GM18868 (cell line): ENCODE results near the gene LYRM2.

Experiments
- ATAC-seq: cut with Tn5 transposase; IDR thresholded peaks from one replicate; pipeline ENCODE4 v1.9.1; 2021; ENCODE audit warnings: mild to moderate bottlenecking, moderate library complexity; ENCODE audit not compliant: unreplicated experiment

The LYRM2 gene

GRCh38 chr6:89596484-89596883 is 42.1 kb downstream of the LYRM2 start:
- no peak for ATAC-seq

GRCh38 chr6:89596056-89596455 is 42.5 kb downstream of the LYRM2 start:
- peak; percentile 98 for ATAC-seq

- no peak for ATAC-seq
Measured at GRCh38 chr6:89591745-89592144, 46.8 kb downstream of the LYRM2 start.

GRCh38 chr6:89590133-89590532 is 48.4 kb downstream of the LYRM2 start:
- no peak for ATAC-seq

GRCh38 chr6:89589297-89590025 is 49.1 kb downstream of the LYRM2 start:
- no peak for ATAC-seq

- no peak for ATAC-seq
Measured at GRCh38 chr6:89585154-89585553, 53.4 kb downstream of the LYRM2 start.

GRCh38 chr6:89584539-89584938 is 54.0 kb downstream of the LYRM2 start:
- no peak for ATAC-seq

- ATAC-seq = no peak
Measured at GRCh38 chr6:89583559-89583958, 55.0 kb downstream of the LYRM2 start.

GRCh38 chr6:89582669-89583325 is 55.8 kb downstream of the LYRM2 start:
- no peak for ATAC-seq

GRCh38 chr6:89581689-89582088 is 56.9 kb downstream of the LYRM2 start:
- ATAC-seq = no peak

GRCh38 chr6:89580997-89581666 is 57.4 kb downstream of the LYRM2 start:
- ATAC-seq = no peak

GRCh38 chr6:89575562-89575960 is 63.0 kb downstream of the LYRM2 start:
- no peak for ATAC-seq

- no peak for ATAC-seq
Measured at GRCh38 chr6:89574910-89575561, 63.5 kb downstream of the LYRM2 start.

GRCh38 chr6:89567630-89568390 is 70.7 kb downstream of the LYRM2 start:
- no peak for ATAC-seq

GRCh38 chr6:89566930-89567629 is 71.5 kb downstream of the LYRM2 start:
- no peak for ATAC-seq

GRCh38 chr6:89566008-89566800 is 72.3 kb downstream of the LYRM2 start:
- no peak for ATAC-seq

GRCh38 chr6:89564752-89565427 is 73.7 kb downstream of the LYRM2 start:
- ATAC-seq = no peak

- ATAC-seq = no peak
Measured at GRCh38 chr6:89563866-89564265, 74.7 kb downstream of the LYRM2 start.
